ENCODE measurements around the gene FAM120B.
A peak's percentile ranks its signal among the peaks of the same experiment; 100 is the strongest.

The FAM120B gene

DNA sequence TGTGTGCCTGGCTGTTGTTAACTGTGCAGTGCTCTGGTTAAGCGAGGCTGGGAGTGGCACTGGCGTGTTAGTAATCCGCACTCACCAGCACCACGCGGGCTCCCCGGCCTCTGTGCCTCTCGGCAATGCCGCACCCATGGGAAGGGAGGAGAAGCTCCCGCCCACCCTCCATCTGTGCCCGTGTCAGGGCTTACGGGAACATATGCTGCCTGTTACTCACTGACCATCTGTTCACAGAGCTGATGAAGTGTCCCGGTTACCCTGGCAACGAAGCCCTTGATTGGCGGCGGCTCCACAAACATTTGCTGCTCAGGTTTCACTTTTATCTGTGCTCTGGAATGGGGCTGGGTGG lies 131.8 kb downstream of the FAM120B start:
- DNase-seq = peak in 1 of 2 experiments; percentile 24
- TF ChIP-seq POLR2A (IDR thresholded peaks at IDR 0.05; ENCODE audit: low read length) (no peak), GATA1 (IDR thresholded peaks at IDR 0.05; ENCODE audit: low read depth, low read length) (no peak)

DNA sequence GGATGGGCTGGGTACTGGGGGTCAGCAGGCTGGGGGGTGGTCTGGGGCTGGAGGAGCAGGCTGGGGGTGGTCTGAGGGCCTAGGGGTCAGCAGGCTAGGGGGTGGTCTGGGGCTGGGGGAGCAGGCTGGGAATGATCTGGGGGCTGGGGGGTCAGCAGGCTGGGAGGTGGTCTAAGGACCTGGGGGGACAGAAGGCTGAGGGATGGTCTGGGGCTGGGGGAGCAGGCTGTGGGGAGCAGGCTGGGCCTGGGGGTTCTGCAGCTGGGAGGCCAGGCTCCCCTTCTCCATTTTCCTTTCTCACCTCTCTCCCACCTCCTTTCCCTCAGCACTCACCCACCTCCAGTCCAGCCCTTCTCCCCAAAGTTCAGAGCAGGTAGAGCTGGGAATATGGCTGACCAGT lies 132.3 kb downstream of the FAM120B start:
- no peak for DNase-seq
- TF ChIP-seq GATA1 (IDR thresholded peaks at IDR 0.05; ENCODE audit: low read depth, low read length) (no peak), POLR2A (IDR thresholded peaks at IDR 0.05; ENCODE audit: low read length) (no peak)

DNA sequence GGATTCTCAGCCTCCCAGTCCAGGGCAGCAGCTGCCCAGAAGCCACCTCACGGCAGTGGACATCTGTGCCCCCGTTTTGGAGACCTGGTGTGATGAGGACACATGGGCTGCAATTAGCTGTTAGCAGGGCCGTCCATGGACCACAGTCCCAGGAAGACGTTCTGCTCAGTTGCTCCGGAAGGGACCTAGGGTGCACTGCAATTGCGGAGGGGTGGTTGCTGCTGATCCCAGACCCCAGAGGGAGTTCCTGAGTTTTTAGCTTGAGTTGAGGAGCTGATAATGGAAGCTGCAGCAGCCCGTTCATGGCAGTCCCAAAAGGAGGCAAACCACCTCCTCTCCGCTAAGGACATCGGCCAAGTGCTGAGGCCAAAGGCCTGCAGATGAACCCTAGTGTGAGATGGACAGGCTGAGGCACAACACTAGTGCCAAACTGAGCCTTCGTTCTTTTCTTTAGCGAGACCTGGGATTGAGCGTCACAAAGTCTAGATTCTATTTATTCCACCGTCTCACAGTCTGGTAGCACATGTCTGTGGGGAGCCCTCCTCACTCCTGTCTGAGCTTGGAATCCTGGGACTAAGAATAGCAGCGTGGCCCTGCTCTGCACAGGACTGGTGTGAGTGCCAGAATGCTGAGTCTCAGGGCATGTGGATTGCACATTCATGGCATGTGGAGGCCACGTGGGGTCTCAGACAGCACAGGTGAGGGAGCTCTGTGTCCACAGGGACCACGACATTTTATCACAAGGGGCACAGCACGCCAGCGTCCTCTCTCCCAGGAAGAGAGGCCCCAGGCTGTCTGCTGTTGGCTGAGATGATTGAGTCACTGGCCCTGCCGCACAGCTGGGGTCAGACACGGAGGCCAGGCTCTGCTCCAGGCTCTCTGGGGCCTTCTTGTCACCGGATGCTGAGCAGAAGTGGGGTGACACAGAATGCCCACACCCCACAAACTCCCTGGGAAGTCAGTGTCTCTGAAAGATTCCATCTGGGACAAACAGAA lies 133.1 kb downstream of the FAM120B start:
- DNase-seq = no peak
- TF ChIP-seq GATA1 (IDR thresholded peaks at IDR 0.05; ENCODE audit: low read depth, low read length) (no peak), POLR2A (IDR thresholded peaks at IDR 0.05; ENCODE audit: low read length) (no peak)

DNA sequence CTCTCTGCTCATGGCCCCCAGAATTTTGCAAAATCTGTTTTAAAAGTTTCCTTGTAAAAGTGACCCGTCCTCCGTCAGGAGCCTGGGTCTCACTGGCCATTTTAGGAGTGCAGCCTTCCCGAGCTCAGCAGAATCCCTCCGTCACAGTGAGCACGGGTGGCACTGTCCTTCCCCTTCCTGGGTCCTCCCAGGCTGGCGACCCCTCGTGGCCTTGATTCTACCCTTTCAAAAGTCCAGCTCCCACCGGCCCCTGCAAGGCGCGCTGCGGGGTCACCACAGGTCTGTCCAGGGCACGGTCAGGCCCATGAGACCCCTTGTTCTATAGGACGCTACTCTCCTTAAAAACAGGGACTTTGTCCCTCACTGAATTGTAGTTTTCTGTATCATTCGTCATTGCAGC lies 133.9 kb downstream of the FAM120B start:
- no peak for DNase-seq

DNA sequence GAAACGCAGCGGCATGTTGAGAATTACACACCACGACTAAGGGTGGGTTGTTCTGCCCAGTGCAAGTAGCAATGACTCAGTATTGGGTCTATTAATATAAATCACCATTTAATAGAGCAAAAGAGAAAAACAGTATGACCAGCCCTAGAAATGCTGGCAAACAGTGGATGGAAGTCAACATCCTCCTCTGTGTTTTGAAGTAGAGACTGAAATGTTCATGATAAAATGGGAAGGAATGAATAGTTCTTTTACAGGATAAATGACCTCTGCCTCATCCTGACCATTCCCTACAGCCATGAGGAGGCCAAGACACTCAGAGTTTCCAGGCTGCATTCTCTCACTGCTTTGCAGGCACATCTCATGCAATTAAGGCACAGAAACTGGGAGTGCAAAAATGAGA lies 134.8 kb downstream of the FAM120B start:
- TF ChIP-seq GATA1 (IDR thresholded peaks at IDR 0.05; ENCODE audit: low read depth, low read length) = no peak
- TF ChIP-seq POLR2A (IDR thresholded peaks at IDR 0.05; ENCODE audit: low read length) = no peak
- no peak for DNase-seq

More for the DNA sequence above, 133.9 kb downstream of the FAM120B start:
- no peak for TF ChIP-seq POLR2A (IDR thresholded peaks at IDR 0.05; ENCODE audit: low read length)
- TF ChIP-seq GATA1 (IDR thresholded peaks at IDR 0.05; ENCODE audit: low read depth, low read length) = no peak

DNA sequence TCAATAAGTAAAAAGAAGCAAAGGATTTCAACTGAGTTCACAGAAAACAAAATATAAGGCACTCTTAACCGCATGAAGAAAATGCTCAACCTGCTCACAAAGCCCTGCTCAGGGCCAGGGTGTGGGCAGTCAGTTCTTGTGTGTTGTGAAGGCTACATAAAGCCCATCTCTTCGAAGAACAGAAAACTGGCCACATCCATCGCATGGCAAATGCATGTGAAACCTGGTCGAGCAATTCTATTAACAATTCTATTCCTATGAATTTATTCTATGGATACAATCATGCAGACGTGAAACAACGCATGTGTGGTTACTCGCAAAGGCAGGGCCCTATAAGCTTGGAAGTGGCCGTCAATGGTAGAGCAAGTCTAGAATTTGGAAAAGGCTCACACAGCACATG lies 136.0 kb downstream of the FAM120B start:
- no peak for DNase-seq
- TF ChIP-seq POLR2A (IDR thresholded peaks at IDR 0.05; ENCODE audit: low read length) = no peak

DNA sequence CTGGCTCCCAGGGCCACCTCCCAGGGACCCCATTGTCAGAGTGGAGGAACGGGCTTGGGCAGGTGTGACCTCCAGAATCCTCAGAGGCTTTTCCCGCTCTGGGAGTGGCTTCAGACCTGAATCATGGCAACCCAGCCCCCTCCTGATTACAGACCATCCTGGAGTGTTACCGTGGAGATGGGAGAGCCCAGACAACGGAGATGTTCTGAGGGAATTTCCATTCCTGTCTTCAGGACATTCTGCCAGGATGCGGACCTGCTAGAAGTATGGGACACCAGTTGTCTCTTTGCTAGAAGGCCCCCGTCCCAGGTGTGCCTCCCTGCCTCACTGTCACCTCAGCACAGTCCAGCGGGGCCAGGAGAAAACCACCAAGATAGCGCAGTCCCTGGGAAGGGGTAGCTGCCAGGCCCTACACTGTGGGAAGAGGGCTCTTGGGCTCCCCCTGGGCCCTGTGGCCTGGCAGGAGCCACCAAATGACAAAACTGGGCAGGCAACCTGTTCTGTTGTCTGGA lies 136.6 kb downstream of the FAM120B start:
- TF ChIP-seq POLR2A (IDR thresholded peaks at IDR 0.05; ENCODE audit: low read length) (no peak), GATA1 (IDR thresholded peaks at IDR 0.05; ENCODE audit: low read depth, low read length) (no peak)
- DNase-seq = no peak

DNA sequence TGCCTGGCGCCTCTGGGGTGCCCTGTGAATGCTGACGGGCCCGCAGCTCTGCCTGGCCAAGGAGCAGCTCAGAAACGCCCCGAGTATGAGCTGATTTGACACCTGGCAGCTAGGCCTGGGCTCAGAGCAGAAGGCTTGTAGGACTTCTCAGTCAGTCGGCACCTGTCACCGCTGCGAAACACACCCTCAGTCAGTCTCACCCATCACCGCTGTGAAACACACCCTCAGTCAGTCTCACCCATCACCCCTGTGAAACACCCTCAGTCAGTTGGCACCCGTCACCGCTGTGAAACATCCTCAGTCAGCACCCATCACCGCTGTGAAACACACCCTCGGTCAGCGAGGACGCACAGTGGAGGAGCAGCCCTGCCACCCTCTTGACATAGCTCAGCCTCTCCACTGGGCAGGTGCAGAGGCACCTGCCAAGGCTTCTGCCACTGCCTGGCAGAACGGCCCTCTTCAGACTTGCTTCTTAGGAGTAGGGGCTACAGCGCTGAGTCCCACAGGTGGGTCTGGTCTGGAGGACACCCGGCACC lies 137.6 kb downstream of the FAM120B start:
- no peak for TF ChIP-seq POLR2A (IDR thresholded peaks at IDR 0.05; ENCODE audit: low read length)
- no peak for TF ChIP-seq GATA1 (IDR thresholded peaks at IDR 0.05; ENCODE audit: low read depth, low read length)
- no peak for DNase-seq

DNA sequence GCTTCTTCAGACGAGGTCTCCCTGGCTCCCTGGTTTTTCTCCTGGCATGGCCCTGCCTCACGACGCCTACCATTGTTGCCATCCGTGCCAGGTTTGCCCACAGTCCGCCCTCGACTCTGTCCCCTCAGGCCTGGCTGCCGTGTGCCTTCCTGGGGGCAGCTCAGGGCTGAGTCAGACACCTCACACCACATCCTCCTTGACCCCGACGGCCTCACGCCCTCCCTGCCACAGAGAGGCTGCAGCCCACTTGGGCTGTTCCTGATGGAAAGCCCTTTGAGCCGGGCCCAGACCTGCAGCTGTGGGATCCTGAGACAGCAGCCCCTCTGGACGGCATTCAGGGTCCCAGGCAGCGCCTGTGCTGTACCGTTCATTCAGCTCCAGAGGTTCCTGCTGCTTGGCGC lies 138.3 kb downstream of the FAM120B start:
- DNase-seq = no peak
- no peak for TF ChIP-seq GATA1 (IDR thresholded peaks at IDR 0.05; ENCODE audit: low read depth, low read length)
- TF ChIP-seq POLR2A (IDR thresholded peaks at IDR 0.05; ENCODE audit: low read length) = no peak

DNA sequence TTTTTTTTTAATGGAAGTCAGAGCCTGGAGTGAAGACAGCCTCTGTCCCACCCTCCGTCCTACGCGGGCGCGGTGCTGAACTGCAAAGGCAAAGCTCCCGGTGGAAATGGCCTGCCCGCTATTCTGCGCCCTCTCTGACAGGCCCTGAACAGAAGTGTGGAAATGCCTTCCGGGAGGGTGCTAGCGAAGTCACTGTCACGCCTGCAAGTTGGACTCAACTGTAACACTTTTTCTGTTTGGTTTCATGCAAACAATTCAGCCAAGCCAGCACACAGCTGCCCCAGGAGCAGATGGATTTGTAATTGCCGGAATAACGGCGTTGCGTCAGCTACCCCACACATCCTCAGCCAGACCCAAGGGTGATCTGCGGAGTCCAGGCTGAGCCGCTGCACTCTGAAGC lies 138.9 kb downstream of the FAM120B start:
- TF ChIP-seq GATA1 (IDR thresholded peaks at IDR 0.05; ENCODE audit: low read depth, low read length) = no peak
- no peak for TF ChIP-seq POLR2A (IDR thresholded peaks at IDR 0.05; ENCODE audit: low read length)
- DNase-seq = no peak

DNA sequence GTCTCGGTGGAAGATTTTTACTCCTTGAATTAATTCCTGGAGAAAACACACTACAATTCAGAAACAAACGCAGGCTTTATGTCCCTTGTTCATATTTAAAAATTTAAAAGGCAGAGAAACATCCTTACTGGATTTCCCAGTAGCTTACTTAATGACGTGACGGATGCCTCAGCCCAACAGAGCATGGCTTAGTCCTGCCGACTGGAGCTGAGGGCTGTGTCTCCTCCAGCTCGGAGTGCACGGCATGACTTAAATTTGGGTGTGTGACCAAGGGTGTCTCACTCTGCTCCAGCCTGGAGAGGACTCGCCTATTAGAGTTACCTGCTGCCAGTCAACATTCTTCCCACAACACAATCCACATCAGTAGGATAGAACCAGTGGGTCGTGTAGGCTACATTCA lies 139.4 kb downstream of the FAM120B start:
- TF ChIP-seq POLR2A (IDR thresholded peaks at IDR 0.05; ENCODE audit: low read length) (no peak), GATA1 (IDR thresholded peaks at IDR 0.05; ENCODE audit: low read depth, low read length) (no peak)
- DNase-seq = no peak

DNA sequence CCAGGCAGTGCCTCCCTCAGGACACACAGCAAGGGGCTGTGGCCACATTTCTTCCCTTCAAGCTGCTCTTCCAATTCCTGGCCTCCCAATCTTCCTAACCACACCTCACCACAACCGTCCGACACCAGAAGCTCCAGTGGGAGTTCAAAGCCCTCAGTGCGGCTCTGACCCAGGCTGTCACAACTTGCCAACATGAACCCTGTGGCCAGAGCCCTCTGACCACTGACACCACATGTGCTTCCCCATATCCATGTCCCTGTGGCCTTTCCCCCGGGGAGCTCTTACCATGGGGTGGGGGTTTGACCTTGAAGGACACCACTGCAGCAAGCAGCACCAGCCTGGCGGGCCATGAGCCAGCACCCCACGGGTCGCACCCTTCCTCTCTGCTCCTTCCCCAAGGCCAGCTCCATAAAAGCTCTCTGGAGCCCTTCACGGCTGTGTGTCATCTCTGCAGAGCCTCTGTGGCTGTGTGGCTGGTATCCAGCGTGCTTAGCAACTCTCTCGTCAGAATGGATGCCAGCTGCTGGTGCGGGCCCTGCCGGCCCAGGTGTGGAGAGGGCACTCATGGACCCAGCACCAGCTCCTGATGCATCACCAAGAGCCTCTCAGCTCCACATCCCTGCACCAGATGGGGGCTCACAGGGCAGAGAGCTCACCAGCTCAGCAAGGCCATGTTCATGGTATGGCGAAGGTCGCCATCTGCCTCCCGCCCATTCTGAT lies 140.4 kb downstream of the FAM120B start:
- TF ChIP-seq POLR2A (IDR thresholded peaks at IDR 0.05; ENCODE audit: low read length) (no peak), GATA1 (IDR thresholded peaks at IDR 0.05; ENCODE audit: low read depth, low read length) (no peak)
- DNase-seq = no peak

DNA sequence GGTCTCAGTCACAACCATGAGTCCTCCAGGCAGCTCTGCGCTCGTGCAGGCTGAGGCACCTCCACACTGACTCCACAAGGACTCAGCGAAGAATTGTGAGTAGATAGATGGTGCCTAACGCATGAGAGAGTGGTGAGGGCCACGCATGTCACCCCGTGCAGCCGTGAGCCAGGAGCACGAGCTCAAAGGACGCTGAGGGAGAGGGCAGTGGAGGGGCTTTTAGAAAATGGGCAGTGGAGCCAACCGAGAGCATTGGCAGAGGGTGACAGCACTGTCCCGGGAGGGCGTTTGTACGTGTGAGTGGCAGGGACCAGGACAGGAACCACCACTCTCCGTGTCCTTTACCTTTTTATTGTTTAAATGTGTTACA lies 141.0 kb downstream of the FAM120B start:
- TF ChIP-seq GATA1 (IDR thresholded peaks at IDR 0.05; ENCODE audit: low read depth, low read length) (no peak), POLR2A (IDR thresholded peaks at IDR 0.05; ENCODE audit: low read length) (no peak)

DNA sequence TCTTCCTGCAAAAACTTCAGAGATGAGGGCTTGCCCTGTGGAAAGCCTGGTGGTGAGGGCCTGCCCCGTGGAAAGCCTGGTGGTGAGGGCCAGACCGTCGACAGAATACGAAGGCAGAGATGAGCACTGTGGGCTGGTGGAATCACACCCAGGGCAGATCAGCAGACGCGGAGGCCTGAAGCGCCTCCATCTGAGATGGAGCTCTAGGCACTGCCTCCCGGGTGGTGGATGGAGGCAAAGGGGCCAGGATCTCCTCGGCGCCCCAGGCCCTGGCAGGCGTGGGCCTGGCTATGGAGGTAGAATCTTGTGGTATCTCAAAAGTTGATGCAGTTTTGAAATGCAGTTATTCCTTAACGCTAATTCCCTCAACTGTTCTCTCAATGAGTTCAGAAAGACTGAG lies 141.8 kb downstream of the FAM120B start:
- TF ChIP-seq GATA1 (IDR thresholded peaks at IDR 0.05; ENCODE audit: low read depth, low read length) (no peak), POLR2A (IDR thresholded peaks at IDR 0.05; ENCODE audit: low read length) (no peak)
- DNase-seq = no peak

More for the DNA sequence above, 141.0 kb downstream of the FAM120B start:
- no peak for DNase-seq
